K562 treated with DMSO at 1 percent for 48 hours (cell line): ENCODE results near the gene EVPL. TPM values are rescaled to one million over a fixed set of nuclear protein-coding genes. Genes with fewer than 3 reads are reported as not detected.

Source experiments
- total RNA-seq: library from RNA; unstranded; fragments of 300-600 nt; gene quantifications from 2 replicates; pipeline ENCODE4 v1.2.3, GENCODE V29; 2022; ENCODE audit warnings: low replicate concordance; ENCODE audit errors: extremely low read depth

Gene EVPL
- total RNA-seq = not detected in 2 replicates

DNA sequence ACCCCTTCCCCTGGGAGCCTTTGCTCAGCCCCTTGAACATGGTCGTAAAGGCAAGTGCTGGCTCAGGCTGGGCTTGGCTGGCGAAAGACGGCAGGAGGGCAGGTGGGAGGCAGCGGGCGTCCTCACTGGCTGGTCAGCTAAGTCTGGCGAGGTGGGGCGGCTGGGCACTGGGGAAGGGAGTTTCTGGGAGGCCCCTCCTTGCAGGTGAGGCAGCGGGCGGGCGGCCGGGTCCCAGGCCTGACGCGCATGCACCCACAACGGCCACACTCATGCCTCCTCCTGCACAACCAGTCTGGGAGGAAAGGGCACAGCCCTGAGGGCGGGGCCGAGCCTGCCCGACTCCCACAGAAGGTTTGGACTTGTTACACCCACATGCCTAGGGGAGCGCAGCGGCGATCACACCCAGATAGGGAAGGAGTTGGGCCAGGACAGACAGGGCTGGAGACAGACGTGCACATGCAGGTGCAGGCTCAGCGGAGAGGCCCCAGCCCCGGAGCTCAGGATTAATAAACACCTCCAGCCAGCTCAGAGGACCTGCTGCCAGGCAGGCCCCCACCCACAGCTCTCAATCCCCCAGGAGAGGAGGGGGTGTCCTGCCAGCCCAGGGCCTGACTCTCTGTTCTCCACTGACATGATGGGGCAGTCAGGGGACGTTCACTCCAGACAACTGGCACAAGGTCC is at the start of gene EVPL:
EVPL (minus strand) TSS at position 148 of the 681 bp plus-strand sequence; CDS start at position 40, 108 bp downstream.

DNA sequence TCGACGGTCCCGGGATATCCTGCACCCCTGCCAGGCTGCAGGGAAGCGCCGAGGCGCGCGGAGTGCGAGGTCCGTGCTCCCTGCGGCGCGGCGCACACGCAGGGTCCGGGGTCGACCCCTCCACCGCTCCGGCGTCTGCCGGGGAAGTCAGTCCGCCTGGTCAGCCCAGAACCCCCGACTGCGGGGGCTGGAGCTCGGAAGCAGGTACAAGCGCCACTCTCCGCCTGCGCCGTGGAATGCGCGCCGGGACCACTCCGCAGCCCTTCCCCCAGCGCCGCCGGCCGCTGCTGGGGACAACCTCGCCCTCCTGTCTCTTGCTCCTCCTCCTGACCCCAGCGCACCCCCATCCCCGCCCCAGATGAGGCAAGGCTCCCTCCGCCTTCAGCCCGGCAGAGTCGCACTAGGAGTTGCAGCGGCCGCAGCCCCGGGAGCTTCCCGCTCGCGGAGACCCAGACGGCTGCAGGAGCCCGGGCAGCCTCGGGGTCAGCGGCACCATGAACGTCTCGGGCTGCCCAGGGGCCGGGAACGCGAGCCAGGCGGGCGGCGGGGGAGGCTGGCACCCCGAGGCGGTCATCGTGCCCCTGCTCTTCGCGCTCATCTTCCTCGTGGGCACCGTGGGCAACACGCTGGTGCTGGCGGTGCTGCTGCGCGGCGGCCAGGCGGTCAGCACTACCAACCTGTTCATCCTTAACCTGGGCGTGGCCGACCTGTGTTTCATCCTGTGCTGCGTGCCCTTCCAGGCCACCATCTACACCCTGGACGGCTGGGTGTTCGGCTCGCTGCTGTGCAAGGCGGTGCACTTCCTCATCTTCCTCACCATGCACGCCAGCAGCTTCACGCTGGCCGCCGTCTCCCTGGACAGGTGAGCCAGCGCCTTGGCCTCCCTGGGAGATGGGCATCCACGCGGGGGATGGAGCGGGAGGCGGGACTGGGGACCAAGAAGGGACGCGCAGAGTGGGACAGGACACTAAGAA is 47.6 kb upstream of the EVPL start, which contains the start of gene GALR2:
GALR2 (plus strand) TSS at position 392 of the 974 bp plus-strand sequence; CDS start at position 495, 103 bp downstream.

DNA sequence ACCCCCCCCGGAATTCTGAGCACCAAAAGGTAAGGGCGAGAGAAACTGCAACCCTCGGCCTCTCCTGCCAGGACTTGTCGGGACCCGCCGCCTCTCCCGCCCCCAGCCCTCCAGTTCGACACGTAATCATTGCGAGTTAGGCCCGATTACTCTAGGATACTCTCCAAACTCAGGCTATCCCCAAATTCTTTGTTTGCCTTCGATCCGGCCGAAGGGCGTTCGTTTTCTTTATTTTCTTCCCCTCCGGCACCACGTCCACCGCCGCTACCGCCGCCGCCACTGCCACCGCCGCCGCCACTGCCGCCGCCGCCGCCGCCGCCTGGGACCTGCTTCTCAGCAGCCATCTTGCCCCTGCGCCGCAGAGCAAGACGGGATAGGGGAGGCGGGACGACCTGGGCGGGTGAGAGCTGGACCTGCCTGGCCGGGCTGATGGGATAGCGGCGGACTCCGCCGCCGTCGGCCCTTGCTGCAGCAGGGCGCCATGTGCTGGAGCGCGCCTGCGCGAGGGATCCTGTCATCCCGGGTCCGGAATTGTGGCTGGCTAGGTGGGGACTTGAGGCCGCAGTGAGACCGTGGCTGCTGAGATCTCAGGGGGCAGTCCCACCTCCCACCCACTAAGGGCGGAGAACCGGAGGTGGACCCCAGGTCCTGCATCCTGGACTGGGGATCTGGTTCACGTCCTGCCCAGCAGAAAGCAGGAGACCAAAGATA is 45.2 kb upstream of the EVPL start, which contains the start of gene SRP68:
SRP68 (minus strand) TSS at position 370 of the 711 bp plus-strand sequence; CDS start at position 344, 26 bp downstream.

DNA sequence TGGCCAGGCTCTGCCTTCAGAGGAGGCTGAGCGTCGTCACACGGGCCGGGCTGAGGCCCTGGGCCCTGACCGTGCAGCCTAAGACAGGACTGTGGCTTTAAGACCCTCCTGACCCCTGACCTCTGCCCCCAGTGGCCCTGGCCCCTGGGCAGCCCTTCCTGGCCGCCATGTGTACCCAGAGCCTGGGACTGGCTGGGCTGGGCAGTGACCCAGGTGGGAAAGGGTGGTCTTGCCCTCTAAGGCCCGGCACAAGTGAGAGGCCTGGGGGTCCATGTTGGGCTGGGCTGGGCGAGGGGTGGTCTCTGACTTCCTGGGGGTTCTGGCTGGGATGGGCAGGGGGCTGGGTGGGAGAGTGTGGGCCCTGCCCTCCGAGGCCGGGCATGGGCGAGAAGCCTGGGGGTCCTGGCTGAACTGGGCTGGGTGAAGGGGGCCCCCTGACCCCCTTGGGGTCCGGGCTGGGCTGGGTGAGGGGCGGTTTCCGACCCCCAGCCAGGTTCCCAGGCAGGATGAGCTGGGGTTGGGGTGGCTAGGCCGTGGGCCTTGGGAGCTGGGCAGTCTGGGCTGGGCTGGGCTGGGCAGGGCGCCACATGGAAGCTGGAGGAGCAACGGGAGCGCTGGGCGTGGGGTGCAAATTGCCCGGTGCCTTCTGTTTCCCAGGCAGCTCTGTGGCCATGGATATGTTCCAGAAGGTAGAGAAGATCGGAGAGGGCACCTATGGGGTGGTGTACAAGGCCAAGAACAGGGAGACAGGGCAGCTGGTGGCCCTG is 26.2 kb downstream of the EVPL start, which contains the start of gene CDK3:
CDK3 (plus strand) TSS at position 101 of the 767 bp plus-strand sequence; CDS start at position 672, 571 bp downstream.

DNA sequence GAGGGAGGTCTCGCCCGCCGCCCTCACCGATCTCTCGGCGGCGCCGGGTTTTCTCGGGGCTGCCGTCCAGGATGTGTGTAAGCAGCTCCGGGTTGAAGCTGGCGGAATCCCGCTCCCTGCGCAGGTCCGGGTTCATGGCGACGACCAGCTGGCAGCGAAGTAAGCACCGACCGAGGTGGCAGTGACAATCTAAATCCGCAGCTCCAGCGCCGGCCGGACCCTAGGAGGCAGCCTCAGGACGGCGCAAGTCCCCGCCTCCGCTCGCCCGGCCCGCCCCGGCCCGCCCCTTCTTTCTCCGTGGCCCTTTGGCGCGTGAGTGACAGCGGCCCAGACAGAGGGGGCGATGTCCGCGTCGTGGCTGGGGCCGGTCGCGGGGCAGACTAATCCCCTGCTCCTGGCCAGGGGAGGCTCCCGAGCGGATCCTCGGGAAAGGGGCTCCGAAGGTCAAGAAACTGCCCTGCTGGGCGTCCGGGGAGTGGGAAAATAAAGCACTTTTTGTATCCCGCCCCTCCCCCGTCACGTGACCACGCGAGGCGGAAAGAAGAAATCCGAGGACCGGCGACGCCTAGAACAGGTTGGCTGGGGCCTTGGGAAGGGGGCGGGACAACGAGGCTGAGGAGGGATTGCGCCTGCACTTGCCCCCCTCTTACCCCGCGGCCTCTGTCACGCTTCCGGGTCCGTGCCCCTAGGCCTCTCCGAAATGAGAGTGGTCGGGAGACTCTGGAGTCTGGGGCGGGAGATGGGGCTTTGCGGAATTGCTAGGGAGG is 48.0 kb downstream of the EVPL start, which contains the start of the genes ACOX1 and TEN1:
ACOX1 (minus strand) TSS at position 229 of the 767 bp plus-strand sequence; CDS start at position 136, 93 bp downstream.
TEN1 (plus strand) TSS at position 303 of the 767 bp plus-strand sequence. CDS start 6,953 bp downstream, outside the sequence.

Other genes with a start within 250 kb of the EVPL start
- not detected in 2 replicates for gene UNK, start 242.5 kb downstream of the EVPL start, total RNA-seq
- 220 TPM in 1 of 2 replicates, not detected in the other for gene UNC13D, start 182.9 kb downstream of the EVPL start, total RNA-seq
- 432 TPM in 1 of 2 replicates, not detected in the other for gene WBP2, start 172.0 kb downstream of the EVPL start, total RNA-seq
- not detected in 2 replicates for gene TRIM47, start 148.7 kb downstream of the EVPL start, total RNA-seq
- gene TRIM65, start 130.4 kb downstream of the EVPL start, total RNA-seq = not detected in 2 replicates
- gene MRPL38, start 122.4 kb downstream of the EVPL start, total RNA-seq = not detected in 2 replicates
- not detected in 2 replicates for gene FBF1, start 86.3 kb downstream of the EVPL start, total RNA-seq
- not detected in 2 replicates for gene ACOX1, start 48.1 kb downstream of the EVPL start, total RNA-seq
- gene TEN1, start 48.1 kb downstream of the EVPL start, total RNA-seq = not detected in 2 replicates
- gene CDK3, start 26.5 kb downstream of the EVPL start, total RNA-seq = not detected in 2 replicates
- gene SRP68, start 45.2 kb upstream of the EVPL start, total RNA-seq = not detected in 2 replicates
- gene GALR2, start 47.5 kb upstream of the EVPL start, total RNA-seq = not detected in 2 replicates
- gene ZACN, start 51.9 kb upstream of the EVPL start, total RNA-seq = not detected in 2 replicates
- not detected in 2 replicates for gene EXOC7, start 76.5 kb upstream of the EVPL start, total RNA-seq
- gene FOXJ1, start 113.9 kb upstream of the EVPL start, total RNA-seq = not detected in 2 replicates
- gene RNF157, start 213.2 kb upstream of the EVPL start, total RNA-seq = not detected in 2 replicates
- gene UBALD2, start 238.0 kb upstream of the EVPL start, total RNA-seq = not detected in 2 replicates